C4-2B (cell line): ENCODE results near the gene ARSJ.

ENCODE experiments used
- H3K27ac ChIP-seq: fragments of 450-650 bp; 2 replicates; pipeline ENCODE4 v1.5.1; 2017
- ZFX ChIP-seq: fragments of 450-650 bp; IDR thresholded peaks from 2 replicates; pipeline ENCODE4 v1.6.1; 2017
- TF ChIP-seq, protein P1 (sequence below): fragments of 450-650 bp; conservative IDR thresholded peaks from 2 replicates; pipeline ENCODE4 v1.5.1; 2017; ENCODE audit warnings: mild to moderate bottlenecking

Gene ARSJ

GRCh38 chr4:113874480-113874879, 105.0 kb downstream of the ARSJ start:
- no peak for TF ChIP-seq ZFX
- TF ChIP-seq, protein P1, sequence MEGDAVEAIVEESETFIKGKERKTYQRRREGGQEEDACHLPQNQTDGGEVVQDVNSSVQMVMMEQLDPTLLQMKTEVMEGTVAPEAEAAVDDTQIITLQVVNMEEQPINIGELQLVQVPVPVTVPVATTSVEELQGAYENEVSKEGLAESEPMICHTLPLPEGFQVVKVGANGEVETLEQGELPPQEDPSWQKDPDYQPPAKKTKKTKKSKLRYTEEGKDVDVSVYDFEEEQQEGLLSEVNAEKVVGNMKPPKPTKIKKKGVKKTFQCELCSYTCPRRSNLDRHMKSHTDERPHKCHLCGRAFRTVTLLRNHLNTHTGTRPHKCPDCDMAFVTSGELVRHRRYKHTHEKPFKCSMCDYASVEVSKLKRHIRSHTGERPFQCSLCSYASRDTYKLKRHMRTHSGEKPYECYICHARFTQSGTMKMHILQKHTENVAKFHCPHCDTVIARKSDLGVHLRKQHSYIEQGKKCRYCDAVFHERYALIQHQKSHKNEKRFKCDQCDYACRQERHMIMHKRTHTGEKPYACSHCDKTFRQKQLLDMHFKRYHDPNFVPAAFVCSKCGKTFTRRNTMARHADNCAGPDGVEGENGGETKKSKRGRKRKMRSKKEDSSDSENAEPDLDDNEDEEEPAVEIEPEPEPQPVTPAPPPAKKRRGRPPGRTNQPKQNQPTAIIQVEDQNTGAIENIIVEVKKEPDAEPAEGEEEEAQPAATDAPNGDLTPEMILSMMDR, result no peak

DNA sequence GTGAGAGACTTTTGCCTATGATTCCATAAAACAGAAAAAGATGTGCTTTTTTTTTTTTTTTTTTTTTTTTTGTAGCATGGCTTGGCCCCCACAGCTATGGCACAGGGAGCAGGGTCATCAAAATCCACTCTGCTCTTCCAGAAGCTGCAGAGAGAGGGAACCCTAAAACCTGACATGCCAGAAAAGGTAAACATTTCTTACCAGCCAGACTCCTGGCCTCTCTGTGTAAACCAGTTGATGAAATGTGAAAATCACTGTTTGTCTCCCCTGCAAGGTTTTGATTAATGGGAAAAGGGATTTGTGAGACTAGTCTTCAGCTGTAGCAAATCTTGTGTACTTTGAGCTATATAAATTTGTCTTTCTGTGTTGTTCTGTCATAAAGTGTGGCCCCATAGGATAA, 105.9 kb downstream of the ARSJ start:
- TF ChIP-seq, protein P1, result no peak
- no peak for TF ChIP-seq ZFX

More at GRCh38 chr4:113874480-113874879, 105.0 kb downstream of the ARSJ start:
- H3K27ac ChIP-seq, result no peak overlapping the region

DNA sequence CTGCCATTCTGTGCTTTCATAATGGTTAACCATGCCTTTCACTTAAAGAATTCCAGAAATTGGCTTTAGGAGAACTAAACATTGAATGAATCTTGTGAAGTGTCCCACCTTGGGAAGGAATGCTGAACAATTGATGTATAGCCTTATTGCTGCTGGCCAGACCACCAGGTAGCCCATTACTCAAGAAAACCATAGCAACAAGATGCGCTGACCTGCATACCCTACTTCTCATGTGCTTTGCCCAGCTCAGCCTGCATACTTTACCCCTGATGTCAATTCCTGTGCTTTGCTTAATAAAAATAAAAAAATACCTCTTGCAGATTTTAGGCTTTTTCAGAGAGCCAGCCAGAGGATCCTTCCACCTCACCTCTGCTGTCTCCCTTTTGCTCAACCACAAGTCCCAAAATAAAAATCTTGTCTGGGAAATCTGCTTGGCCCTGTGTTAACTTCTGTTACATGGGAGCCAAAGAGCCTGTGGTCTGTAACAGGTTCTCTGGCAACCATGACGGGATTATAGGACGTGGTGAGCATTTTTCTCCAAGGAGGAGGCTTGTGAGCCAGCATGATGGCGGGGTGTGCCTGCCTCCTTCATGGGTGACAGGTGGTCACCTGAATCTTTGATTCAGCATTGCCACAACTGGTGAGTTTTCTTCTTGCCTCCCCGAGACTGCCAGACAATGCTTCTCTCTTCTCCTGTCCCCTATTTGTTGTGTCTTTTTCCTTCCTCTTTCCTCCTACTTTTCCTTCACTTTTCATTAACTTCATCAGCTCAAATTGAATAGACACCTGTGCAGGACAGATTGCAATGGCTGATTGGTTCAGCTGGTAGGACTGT, 106.8 kb downstream of the ARSJ start:
- H3K27ac ChIP-seq, result no peak overlapping the region
- TF ChIP-seq ZFX, result no peak
- TF ChIP-seq, protein P1, result no peak

More for the DNA sequence above, 105.9 kb downstream of the ARSJ start:
- H3K27ac ChIP-seq, result no peak overlapping the region

GRCh38 chr4:113871080-113871479, 108.4 kb downstream of the ARSJ start:
- H3K27ac ChIP-seq, result no peak overlapping the region
- TF ChIP-seq ZFX, result no peak
- TF ChIP-seq, protein P1, result no peak

DNA sequence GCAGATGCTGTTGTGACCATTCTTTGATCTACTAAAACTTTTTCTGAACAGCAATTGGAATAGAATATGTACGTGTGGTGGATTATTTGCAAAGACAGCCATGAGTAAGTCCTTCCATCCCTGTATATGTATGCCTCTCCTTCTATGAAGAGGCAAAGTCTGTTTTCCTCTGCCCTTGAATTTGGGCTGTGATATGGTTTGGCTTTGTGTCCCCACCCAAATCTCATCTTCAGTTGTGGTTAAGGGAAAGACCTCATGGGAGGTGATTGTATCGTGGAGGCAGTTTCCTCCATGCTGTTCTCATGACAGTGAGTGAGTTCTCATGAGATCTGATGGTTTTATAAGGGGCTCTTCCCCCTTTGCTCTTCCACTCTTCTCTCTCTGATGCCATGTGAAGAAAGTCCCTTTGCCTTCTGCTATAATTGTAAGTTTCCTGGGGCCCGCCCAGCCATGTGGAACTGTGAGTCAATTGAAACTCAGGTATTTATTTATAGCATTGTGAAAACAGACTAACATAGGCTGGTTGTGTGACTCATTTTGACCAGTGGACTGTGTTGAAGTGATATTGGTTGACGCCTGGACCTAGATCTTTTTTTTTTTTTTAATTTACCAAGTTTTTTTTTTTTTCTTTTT, 109.6 kb downstream of the ARSJ start:
- TF ChIP-seq, protein P1, result no peak
- TF ChIP-seq ZFX, result no peak
- H3K27ac ChIP-seq, result no peak overlapping the region

DNA sequence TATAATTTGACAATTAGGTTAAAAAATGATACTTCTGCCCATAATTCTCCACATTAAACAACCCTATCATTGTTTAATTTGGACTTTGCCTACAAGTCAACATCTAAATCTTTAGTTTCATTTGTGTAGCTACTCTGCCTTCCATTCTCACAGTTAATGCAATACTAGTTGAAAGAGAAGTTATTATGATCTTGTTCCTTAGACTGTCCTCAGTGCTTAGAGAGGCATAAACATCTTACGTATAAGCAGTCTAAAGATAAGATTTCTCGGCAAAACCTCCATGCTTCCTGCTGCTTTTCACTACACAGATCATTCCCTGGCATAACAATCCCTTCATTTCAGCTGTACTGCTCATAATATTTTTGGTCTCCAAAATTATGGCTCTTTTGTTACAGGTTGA, 112.8 kb downstream of the ARSJ start:
- H3K27ac ChIP-seq, result no peak overlapping the region
- no peak for TF ChIP-seq ZFX
- TF ChIP-seq, protein P1, result no peak

GRCh38 chr4:113858924-113859323, 120.5 kb downstream of the ARSJ start:
- no peak for TF ChIP-seq ZFX
- TF ChIP-seq, protein P1, result no peak
- no peak overlapping the region for H3K27ac ChIP-seq
